Endothelial cell of umbilical vein (primary cell): ENCODE results near the gene ORM2. TPM values are rescaled to one million over a fixed set of nuclear protein-coding genes. Genes with fewer than 3 reads are reported as not detected.

ENCODE experiments used
- BruUV-seq: library from RNA; stranded (reverse); fragments of 400-500 nt; replicated peaks from 2 replicates; lab custom pipeline; 2021; lab: Mats Ljungman, UMichigan
- CTCF ChIA-PET: fragments of 300-600, 350-600 bp; sonication (Branson Sonifier 250); formaldehyde crosslinking; loops from one replicate; lab custom pipeline; 2021; ENCODE audit warnings: antibody characterized with exemption, inconsistent platforms; lab: Charles Lee
- POLR2A ChIA-PET: fragments of 300-600, 350-600 bp; sonication (Branson Sonifier 250); formaldehyde crosslinking; loops from one replicate; lab custom pipeline; 2021; ENCODE audit warnings: antibody characterized with exemption, inconsistent platforms; lab: Charles Lee
- DNase-seq: peaks from one replicate; pipeline ENCODE4 v3.0.0-alpha.2; 2011; ENCODE audit warnings: low read depth, low spot score
- FAIRE-seq: peaks from 2 replicates; lab custom pipeline; 2011; peaks lifted over from hg19 to GRCh38; lab: Jason Lieb, UNC
- H2AFZ ChIP-seq: 2 replicates; pipeline ENCODE4 v1.6.0; 2012; ENCODE audit warnings: low read depth, low read length, control low read depth, inconsistent platforms
- H3K27ac ChIP-seq: 2 replicates; pipeline ENCODE4 v1.5.1; 2011; ENCODE audit warnings: low read depth, mild to moderate bottlenecking, control low read depth, low read length, moderate library complexity; ENCODE audit not compliant: insufficient read depth
- H3K27me3 ChIP-seq, 2 experiments: 2 replicates each; pipeline versions ENCODE4 v1.6.0 to v1.6.1; 2011; ENCODE audit warnings: low read length in 2 of 2, mixed read lengths in 1 of 2; ENCODE audit not compliant: control insufficient read depth in 2 of 2, insufficient read depth in 2 of 2
- H3K36me3 ChIP-seq, 2 experiments: 2 replicates in 1 of 2; 3 replicates in 1 of 2; pipeline ENCODE4 v1.5.1; 2011; ENCODE audit warnings: low read length in 2 of 2, mild to moderate bottlenecking in 1 of 2, moderate library complexity in 1 of 2; ENCODE audit not compliant: control insufficient read depth in 2 of 2, insufficient read depth in 2 of 2; ENCODE audit errors: extremely low read depth in 1 of 2
- H3K4me1 ChIP-seq: 3 replicates; pipeline ENCODE4 v1.5.1; 2011; ENCODE audit warnings: mild to moderate bottlenecking, low read length; ENCODE audit not compliant: control insufficient read depth, insufficient read depth; ENCODE audit errors: extremely low read depth
- H3K4me2 ChIP-seq: 2 replicates; pipeline ENCODE4 v1.6.1; 2011; ENCODE audit warnings: low read length, control low read depth, mixed read lengths; ENCODE audit not compliant: insufficient read depth
- H3K4me3 ChIP-seq, 3 experiments: fragments of 200-600 bp in 1 of 3; sonication (generic), shearing (Covaris generic) in 1 of 3; replicated peaks in 1 of 3; 2 replicates each; pipeline ENCODE4 v1.5.1; 2011 to 2016; ENCODE audit warnings: control low read depth in 3 of 3, low read length in 3 of 3, mild to moderate bottlenecking in 2 of 3, inconsistent platforms in 1 of 3, low read depth in 1 of 3, moderate library complexity in 1 of 3; ENCODE audit not compliant: insufficient read depth in 1 of 3
- H3K79me2 ChIP-seq: 2 replicates; pipeline ENCODE4 v1.6.0; 2012; ENCODE audit warnings: low read length, inconsistent platforms; ENCODE audit not compliant: control insufficient read depth, insufficient read depth
- H3K9ac ChIP-seq: replicated peaks from 2 replicates; pipeline ENCODE3; 2011; ENCODE audit warnings: low read length, control low read depth; ENCODE audit not compliant: insufficient read depth; ENCODE audit errors: extremely low read depth
- H3K9me1 ChIP-seq: replicated peaks from 3 replicates; pipeline ENCODE4 v1.6.0; 2011; ENCODE audit warnings: mild to moderate bottlenecking, low read length; ENCODE audit not compliant: control insufficient read depth, insufficient read depth; ENCODE audit errors: extremely low read depth
- H3K9me3 ChIP-seq: replicated peaks from 2 replicates; pipeline ENCODE4 v1.5.1; 2012; ENCODE audit warnings: low read length, inconsistent platforms; ENCODE audit not compliant: control insufficient read depth, insufficient read depth
- H4K20me1 ChIP-seq: replicated peaks from 2 replicates; pipeline ENCODE3; 2011; ENCODE audit warnings: mild to moderate bottlenecking, low read length; ENCODE audit not compliant: control insufficient read depth, insufficient read depth; ENCODE audit errors: extremely low read depth
- EZH2 ChIP-seq: IDR thresholded peaks from 2 replicates; pipeline ENCODE4 v1.6.1; 2012; ENCODE audit warnings: borderline replicate concordance, low read depth, mild to moderate bottlenecking, moderate library complexity, low read length, inconsistent platforms; ENCODE audit not compliant: severe bottlenecking
- FOS ChIP-seq: IDR thresholded peaks from 2 replicates; pipeline ENCODE4 v1.6.1; 2011; ENCODE audit warnings: mild to moderate bottlenecking, low read length, moderate library complexity, borderline replicate concordance; ENCODE audit not compliant: insufficient read depth
- GATA2 ChIP-seq: IDR thresholded peaks from 2 replicates; pipeline ENCODE4 v1.7.0; 2011; ENCODE audit warnings: low read depth, mild to moderate bottlenecking, moderate library complexity, mixed read lengths, low read length; ENCODE audit not compliant: insufficient read length, insufficient read depth
- JUN ChIP-seq: IDR thresholded peaks from 2 replicates; pipeline ENCODE4 v1.6.1; 2011; ENCODE audit warnings: borderline replicate concordance, low read depth; ENCODE audit not compliant: insufficient read length, insufficient read depth
- MYC ChIP-seq: IDR thresholded peaks from one replicate; pipeline ENCODE4 v1.6.1; 2011; ENCODE audit warnings: mild to moderate bottlenecking, low read depth, low read length
- POLR2A ChIP-seq: IDR thresholded peaks from 2 replicates; pipeline ENCODE4 v1.6.1; 2012; ENCODE audit warnings: low read depth, mild to moderate bottlenecking, control low read depth, low read length
- POLR2AphosphoS5 ChIP-seq: IDR thresholded peaks from 2 replicates; pipeline ENCODE4 v1.6.1; 2012; ENCODE audit warnings: low read depth, mild to moderate bottlenecking, control low read depth, low read length, moderate library complexity; ENCODE audit not compliant: insufficient read depth
- dilution Hi-C: fragments of 300-500 bp; cut with MboI; formaldehyde crosslinking; loops from one replicate; pipeline ENCODE4 v1.15.0; 2019; ENCODE audit warnings: low sequenced_read_pairs; ENCODE audit not compliant: extremely low pct_ligation_motif_present
- intact Hi-C: fragments of 100-400 bp; cut with micrococcal nuclease; formaldehyde crosslinking; loops from one replicate; pipeline ENCODE4 v1.10.0; 2022
- polyA plus RNA-seq, 4 experiments: library from polyadenylated mRNA; depleted of rRNA in 3 of 4; stranded (reverse) in 3 of 4; unstranded in 1 of 4; fragments of >200 nt; gene quantifications; 2 replicates each; pipeline versions ENCODE4 v1.2.1 to v1.2.3, GENCODE V29; 2011 to 2012; ENCODE audit warnings: missing spikeins in 1 of 4
- total RNA-seq: library from RNA; stranded (reverse); gene quantifications from 2 replicates; pipeline ENCODE4 v1.2.3, GENCODE V29; 2021
- TF ChIP-seq, protein P1 (sequence below): IDR thresholded peaks from 2 replicates; pipeline ENCODE4 v1.6.1; 2011; ENCODE audit not compliant: insufficient read depth, insufficient read length
- TF ChIP-seq, protein P2 (sequence below), 2 donors: IDR thresholded peaks; 1 replicate in 1 of 2; 2 replicates in 1 of 2; pipeline ENCODE4 v1.5.1; 2011; ENCODE audit warnings: low read length in 2 of 2, mild to moderate bottlenecking in 2 of 2, moderate library complexity in 2 of 2, control low read depth in 1 of 2, inconsistent platforms in 1 of 2, low read depth in 1 of 2; ENCODE audit not compliant: insufficient read depth in 1 of 2; ENCODE audit errors: extremely low read depth in 1 of 2

The ORM2 gene
- total and polyA plus RNA-seq, 2 donors (not counting 3 experiments of a cell fraction or from before 2014, with no cell fraction given) = not detected

DNA sequence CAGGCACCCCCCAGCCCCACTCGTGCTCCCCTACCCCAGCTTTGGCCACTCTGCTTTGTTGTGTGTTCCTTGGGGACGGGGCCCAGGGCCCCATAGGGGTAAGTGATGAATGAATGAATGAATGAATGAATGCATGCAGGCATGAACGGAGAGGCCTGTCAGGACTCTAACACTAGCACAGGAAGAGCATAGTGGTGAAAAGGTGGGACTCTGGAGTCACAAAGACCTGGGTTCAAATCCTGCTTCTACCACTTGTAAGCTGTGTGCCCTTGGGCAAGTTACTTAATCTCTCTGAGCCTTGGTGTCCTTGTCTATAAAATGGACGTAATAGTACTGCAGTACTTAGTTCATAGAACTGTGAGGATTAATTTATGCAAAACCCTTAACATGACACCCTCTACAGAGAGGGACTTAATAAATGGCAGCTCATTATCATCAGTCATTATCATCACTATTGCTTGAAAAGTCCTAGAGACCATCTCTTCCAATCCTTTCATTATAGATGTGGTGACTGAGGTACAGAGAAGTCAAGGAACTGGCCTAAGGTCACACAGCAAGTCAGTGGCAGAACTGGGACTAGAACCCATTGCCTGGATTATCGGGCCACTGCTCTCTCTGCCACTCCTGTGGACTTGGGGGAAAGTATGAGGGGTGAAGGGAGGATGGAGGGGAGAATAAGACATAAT lies 13.2 kb downstream of the ORM2 start:
- CTCF ChIA-PET = no interaction called here
- DNase-seq = no peak
- TF ChIP-seq, protein P1, sequence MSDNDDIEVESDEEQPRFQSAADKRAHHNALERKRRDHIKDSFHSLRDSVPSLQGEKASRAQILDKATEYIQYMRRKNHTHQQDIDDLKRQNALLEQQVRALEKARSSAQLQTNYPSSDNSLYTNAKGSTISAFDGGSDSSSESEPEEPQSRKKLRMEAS = no peak
- TF ChIP-seq FOS = no peak
- TF ChIP-seq GATA2 = no peak
- TF ChIP-seq JUN = no peak
- TF ChIP-seq, protein P2, sequence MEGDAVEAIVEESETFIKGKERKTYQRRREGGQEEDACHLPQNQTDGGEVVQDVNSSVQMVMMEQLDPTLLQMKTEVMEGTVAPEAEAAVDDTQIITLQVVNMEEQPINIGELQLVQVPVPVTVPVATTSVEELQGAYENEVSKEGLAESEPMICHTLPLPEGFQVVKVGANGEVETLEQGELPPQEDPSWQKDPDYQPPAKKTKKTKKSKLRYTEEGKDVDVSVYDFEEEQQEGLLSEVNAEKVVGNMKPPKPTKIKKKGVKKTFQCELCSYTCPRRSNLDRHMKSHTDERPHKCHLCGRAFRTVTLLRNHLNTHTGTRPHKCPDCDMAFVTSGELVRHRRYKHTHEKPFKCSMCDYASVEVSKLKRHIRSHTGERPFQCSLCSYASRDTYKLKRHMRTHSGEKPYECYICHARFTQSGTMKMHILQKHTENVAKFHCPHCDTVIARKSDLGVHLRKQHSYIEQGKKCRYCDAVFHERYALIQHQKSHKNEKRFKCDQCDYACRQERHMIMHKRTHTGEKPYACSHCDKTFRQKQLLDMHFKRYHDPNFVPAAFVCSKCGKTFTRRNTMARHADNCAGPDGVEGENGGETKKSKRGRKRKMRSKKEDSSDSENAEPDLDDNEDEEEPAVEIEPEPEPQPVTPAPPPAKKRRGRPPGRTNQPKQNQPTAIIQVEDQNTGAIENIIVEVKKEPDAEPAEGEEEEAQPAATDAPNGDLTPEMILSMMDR (IDR thresholded peaks at IDR 0.05; ENCODE audit: extremely low read depth in 1 of 2, insufficient read depth in 1 of 2, low read depth in 1 of 2, low read length in 2 of 2) = no peak
- TF ChIP-seq MYC = no peak
- no peak for TF ChIP-seq EZH2
- no peak for TF ChIP-seq POLR2A
- TF ChIP-seq POLR2AphosphoS5 = no peak
- Histone ChIP-seq H3K4me2 (no peak overlapping the region), H3K9me3 (no peaks in the 10 kb centered on the region), H3K36me3 (peaks cover 7 to 46% of the 10 kb centered on the region in 2 experiments), H3K9ac (no peak overlapping the region), H2AFZ (no peak overlapping the region), H3K4me3 (no peak overlapping the region), H3K9me1 (no peaks in the 10 kb centered on the region), H3K4me1 (no peaks in the 10 kb centered on the region), H3K27me3 (no peaks in the 10 kb centered on the region), H3K79me2 (no peaks in the 10 kb centered on the region), H3K27ac (no peak overlapping the region), H4K20me1 (no peaks in the 10 kb centered on the region)
- no peak for FAIRE-seq
- intact Hi-C loops = no loop called here
- dilution Hi-C loops = no loop called here
- BruUV-seq = no TSS peak
- POLR2A ChIA-PET = no interaction called here
